VCaP (cell line): ENCODE data around the gene CCDC74B.
"Not testable (repeated sequence)": the region's sequence is repeated elsewhere in the genome, so short reads cannot be mapped to it uniquely, and the experiment has no call there.

Experiments
- H3K27ac ChIP-seq: fragments of 450-650 bp; 2 replicates; pipeline ENCODE4 v1.5.1; 2017
- CTCF ChIP-seq: fragments of 450-650 bp; conservative IDR thresholded peaks from 2 replicates; pipeline ENCODE4 v1.5.1; 2017; ENCODE audit warnings: mild to moderate bottlenecking, moderate library complexity

Gene CCDC74B

GRCh38 chr2:130183512-130184373, 38.8 kb upstream of the CCDC74B start:
- no peak for TF ChIP-seq CTCF
- H3K27ac ChIP-seq, result peak overlapping the region; percentile 73; the same call in 1 of the 2 replicates

- peak overlapping the region; percentile 73 for H3K27ac ChIP-seq
Observed at GRCh38 chr2:130182826-130183511, 38.1 kb upstream of the CCDC74B start.

- peak within 1 kb of the TSS; percentile 73 for H3K27ac ChIP-seq
- TF ChIP-seq CTCF, result peak; percentile 90
Observed at GRCh38 chr2:130181880-130182682, 37.2 kb upstream of the CCDC74B start, which contains the start of gene MZT2B. Gene MZT2B (plus strand): TSS chr2:130182262. CDS start chr2:130182283, 21 bp downstream.

GRCh38 chr2:130181325-130181879, 36.5 kb upstream of the CCDC74B start, which contains the start of gene SMPD4:
Gene SMPD4 (minus strand): TSS chr2:130181602. CDS start chr2:130176592, 5,010 bp downstream.
- no peak for TF ChIP-seq CTCF
- H3K27ac ChIP-seq, result peak within 1 kb of the TSS; percentile 73

- H3K27ac ChIP-seq, result peak overlapping the region; percentile 73
Observed at GRCh38 chr2:130180404-130181324, 35.8 kb upstream of the CCDC74B start.

GRCh38 chr2:130174866-130175265, 30.0 kb upstream of the CCDC74B start:
- H3K27ac ChIP-seq, result not testable (repeated sequence)

GRCh38 chr2:130169896-130170295, 25.0 kb upstream of the CCDC74B start:
- H3K27ac ChIP-seq, result no peak overlapping the region
- no peak for TF ChIP-seq CTCF

GRCh38 chr2:130169163-130169562, 24.3 kb upstream of the CCDC74B start:
- not testable (repeated sequence) for H3K27ac ChIP-seq

- H3K27ac ChIP-seq, result not testable (repeated sequence)
Observed at GRCh38 chr2:130166611-130167010, 21.7 kb upstream of the CCDC74B start.
